GM21423 (cell line): ENCODE data around the gene PIK3AP1.
"Not testable (repeated sequence)": the region's sequence is repeated elsewhere in the genome, so short reads cannot be mapped to it uniquely, and the experiment has no call there.

Source experiments
- ATAC-seq: cut with Tn5 transposase; IDR thresholded peaks from one replicate; pipeline ENCODE4 v1.9.1; 2021; ENCODE audit warnings: mild to moderate bottlenecking, moderate library complexity; ENCODE audit not compliant: unreplicated experiment

Gene PIK3AP1

DNA sequence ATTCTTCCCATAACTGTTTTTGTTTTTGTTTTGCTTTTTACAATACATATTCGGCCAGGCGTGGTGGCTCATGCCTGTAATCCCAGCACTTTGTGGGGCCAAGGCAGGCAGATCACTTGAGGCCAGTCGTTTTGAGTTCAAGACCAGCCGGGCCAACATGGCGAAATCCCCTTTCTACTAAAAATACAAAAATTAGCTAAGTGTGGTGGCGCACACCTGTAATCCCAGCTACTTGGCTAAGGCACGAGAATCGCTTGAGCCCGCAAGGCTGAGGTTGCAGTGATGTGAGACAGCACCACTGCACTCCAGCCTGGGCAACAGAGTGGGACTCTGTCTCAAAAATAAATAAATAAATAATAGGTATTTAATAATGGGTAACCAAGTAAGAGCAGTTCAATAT is 135.8 kb downstream of the PIK3AP1 start:
- ATAC-seq = no peak

DNA sequence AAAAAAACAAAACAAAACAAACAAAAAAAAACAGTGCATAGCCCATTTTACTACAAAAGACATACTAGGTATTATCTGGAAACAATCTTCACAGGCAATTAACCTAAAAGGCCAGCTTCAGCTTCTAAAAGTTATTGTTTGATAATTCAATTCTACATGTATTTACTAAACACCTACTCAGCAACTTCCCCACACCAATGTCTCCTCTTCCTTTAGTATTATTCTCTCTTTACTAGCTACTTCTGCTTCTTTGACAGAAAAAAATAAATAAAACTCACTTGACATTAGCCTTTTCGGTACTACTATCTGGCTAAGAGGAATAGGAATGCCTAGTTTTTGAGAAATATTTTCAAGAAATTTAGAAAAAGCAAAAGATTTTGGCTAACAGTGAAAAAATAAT is 136.3 kb downstream of the PIK3AP1 start:
- no peak for ATAC-seq

DNA sequence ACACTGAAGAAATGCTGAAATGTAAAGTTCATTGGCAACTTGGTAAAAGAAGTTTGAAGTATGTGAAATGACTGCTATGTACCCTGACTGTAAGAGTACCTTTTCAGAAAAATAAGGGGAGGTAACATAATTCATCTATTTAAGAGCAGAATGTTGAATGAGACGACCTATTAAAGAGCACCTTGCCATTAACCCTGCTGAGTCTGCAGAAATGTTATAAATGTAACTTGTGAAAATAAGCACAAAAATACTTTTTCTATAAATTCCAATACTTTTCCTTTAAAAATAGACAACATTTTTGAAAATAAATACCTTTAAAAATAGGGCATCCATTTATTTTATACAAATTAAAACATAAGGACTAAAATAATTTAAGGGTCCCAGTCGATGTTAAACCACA is 141.2 kb downstream of the PIK3AP1 start:
- no peak for ATAC-seq

DNA sequence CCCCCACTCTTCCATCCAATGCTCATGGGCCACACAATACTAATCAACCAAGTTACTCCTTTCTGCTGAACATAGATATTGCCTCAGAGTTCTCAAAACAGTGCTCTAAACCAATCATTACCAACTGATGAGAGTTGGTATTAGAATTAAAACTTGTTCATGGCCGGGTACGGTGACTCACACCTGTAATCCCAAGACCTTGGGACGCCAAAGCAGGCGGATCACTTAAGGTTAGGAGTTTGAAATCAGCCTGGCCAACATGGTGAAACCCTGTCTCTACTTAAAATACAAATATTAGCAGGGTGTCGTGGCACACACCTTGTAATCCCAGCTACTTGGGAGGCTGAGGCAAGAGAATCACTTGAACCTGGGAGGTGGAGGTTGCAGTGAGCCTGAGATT is 141.7 kb downstream of the PIK3AP1 start:
- no peak for ATAC-seq

DNA sequence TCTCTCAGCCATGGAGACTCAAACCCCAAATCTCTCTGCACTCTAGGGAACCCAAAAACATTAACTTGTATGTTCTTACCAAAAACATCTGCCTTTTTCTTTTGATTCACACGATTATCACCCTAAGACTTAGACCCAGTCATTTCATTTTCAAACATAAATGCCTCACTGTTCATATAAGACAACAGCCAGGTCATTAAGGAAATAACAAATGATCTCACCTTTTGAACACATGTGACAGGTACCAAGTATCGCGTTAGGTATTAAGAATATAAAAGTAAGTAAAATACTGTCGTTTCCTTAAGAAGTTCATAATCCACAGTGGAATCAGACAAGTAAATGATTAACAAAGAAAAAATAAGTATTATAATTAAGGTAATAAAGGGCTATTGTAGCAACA is 142.3 kb downstream of the PIK3AP1 start:
- no peak for ATAC-seq

DNA sequence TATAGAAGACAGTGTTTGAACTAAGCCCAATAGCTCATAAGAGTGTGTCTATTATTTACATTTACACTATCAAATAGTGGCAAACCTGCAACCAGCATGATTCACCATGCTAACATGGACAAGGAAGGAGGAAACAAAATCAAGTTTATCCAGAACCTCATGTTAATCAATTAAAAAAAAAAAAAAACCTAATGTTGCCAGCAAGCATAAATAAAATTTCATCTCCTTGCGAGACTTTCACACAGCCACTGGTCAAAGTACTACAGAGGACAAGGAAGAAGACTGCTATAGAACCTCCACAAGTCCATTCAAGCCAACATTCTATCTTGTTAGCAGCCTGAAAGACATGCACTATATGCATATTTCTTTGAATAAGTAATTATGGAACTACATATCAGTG is 143.2 kb downstream of the PIK3AP1 start:
- ATAC-seq = no peak

DNA sequence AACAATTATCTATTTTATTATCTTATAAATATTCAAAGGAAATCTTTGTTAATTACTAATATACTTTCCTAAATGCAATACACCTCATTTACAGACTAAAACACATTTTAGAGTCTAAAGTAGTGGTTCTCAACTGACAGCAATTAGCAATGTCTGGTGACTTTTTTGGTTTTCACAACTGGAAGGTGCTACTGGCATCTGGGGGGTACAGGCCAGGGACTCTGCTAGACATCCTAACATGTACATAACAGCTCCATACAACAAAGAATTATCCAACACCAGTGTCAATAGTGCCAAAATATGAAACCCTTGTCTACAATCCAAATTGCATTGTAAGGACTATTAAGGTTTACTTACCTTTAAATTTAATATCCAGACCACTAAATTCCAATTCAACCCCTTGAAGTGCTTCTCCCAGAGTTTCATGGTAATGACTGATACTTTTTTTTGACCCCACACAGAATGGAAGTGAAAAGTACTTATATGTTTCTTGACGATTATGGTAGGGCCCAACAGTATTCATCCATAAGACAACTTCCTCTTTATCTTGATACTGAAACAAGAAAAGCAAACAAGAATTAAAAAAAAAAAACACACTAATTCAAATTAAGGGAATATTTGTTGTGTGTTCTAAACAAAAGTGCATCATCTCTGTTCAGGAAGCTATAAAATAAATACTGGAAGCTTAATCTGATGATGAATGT is 143.9 kb downstream of the PIK3AP1 start:
- ATAC-seq = no peak

DNA sequence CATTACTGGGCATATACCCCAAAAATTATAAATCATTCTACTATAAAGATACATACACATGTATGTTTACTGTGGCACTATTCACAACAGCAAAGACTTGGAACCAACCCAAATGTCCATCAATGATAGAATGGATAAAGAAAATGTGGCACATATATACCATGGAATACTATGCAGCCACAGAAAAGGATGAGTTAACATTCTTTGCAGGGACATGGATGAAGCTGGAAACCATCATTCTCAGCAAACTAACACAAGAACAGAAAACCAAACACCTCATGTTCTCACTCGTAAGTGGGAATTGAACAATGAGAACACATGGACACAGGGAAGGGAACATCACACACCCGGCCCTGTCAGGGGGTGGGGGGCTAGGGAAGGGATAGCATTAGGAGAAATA is 145.8 kb downstream of the PIK3AP1 start:
- not testable (repeated sequence) for ATAC-seq

DNA sequence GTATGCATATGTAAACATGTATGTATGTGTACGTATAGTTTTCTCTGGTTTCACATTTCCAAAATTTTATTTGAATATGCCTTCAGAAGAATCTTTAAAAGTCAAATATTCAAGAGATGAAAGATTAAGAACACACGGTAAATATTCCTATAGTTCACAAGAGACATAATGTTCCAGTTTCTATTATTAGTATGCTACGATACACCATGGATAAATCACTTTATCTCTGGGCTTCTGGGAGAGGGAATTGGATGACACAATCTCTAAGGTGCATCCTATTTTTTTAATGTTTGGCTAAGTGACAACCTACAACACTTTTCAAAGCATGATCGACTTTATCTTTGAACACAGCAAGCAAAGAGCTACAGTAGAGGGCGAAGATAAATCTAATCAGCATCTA is 147.3 kb downstream of the PIK3AP1 start:
- ATAC-seq = no peak

DNA sequence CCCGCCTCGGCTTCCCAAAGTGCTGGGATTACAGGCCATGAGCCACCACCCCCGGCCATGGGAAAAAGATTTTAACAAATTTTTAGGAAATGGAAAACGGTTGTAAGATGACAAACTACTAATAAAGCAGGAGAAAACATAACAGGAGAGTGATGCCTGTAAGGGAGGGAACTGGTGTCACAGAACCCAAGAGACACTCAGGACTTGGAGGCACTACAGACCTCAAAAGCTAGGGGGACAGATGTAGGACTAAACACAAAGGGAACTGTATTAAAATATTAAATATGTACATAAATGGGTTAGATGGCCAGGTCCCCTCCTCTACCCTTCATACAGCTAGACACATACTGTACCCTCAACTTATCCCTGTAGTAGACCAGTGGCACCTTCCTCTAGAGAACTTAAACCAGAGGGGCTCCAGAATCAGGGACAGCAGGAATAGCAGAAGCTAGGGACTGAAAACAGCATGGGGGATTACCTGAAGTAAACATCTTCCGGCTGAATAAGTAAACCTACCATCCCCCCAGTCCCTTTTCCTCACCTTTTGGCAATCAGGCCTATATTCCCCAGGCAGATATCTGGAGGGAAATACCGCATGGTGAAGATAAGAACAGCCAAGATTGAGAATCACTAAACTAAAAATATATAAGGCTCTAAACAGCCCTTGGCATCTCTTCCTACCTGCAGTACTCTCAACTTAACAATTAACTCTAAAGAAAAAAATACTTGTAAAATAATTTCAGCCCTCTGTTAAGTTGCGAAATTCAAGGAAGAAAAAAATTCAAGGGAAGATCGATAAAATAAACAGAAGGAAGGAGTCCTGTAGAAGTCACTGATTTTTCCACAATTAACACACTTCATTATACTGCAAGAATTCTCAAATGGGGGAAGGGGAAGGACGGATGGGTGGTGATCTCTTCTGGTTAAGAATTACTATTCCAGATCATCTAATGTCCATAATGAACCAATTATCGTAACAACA is 149.0 kb downstream of the PIK3AP1 start:
- ATAC-seq = no peak

DNA sequence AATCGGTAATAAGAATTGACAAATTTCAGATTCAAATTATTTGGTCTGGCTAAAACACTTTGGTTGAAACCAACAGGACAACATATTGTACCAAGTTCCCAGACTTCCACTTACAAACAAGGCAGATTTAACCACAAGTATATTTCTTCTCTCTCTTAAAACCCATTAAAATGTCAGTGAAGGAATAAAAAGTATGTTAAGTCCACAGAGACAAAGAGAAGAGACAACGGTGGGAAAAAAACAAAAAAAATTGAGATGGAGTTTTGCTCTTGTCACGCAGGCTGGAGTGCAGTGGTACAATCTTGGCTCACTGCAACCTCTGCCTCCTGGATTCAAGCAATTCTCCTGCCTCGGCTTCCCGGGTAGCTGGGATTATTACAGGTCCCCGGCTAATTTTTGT is 149.8 kb downstream of the PIK3AP1 start:
- ATAC-seq = no peak

DNA sequence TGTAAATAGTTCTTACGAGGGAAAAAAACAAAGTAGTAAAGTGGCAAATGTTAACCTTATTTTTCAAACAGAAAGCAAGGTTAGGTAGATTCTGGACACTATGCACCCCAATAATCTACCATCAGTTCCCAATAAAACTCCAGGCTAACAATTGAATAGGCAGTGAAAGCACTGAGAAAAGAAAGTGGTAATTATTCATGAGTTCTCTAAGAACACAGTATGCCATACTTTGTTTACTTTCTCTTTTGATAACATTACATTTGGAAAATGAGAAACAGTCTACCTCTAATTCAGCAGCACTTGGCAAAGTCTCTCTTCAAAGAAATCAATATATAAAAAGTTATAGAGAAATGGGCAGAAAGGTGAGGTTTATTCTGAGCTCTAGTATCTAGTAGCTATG is 151.9 kb downstream of the PIK3AP1 start:
- no peak for ATAC-seq

DNA sequence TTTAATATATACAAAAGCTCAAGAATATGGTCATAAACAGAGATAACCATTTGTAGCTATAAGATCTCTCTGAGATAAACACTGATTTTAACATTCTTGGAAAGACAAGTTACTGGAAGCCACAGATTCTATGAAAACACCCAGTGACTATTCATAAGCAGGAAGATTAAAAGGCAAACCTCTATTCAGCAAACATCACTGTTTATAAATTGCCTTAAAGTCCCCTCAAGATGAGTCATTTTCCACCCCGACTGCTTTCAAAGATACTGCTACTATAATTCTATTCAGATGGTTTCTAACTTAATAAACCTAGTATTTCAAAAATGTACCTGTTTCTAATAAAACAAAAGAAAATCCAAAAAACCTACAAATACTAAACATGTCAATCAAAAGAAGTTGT is 154.5 kb downstream of the PIK3AP1 start:
- ATAC-seq = no peak

DNA sequence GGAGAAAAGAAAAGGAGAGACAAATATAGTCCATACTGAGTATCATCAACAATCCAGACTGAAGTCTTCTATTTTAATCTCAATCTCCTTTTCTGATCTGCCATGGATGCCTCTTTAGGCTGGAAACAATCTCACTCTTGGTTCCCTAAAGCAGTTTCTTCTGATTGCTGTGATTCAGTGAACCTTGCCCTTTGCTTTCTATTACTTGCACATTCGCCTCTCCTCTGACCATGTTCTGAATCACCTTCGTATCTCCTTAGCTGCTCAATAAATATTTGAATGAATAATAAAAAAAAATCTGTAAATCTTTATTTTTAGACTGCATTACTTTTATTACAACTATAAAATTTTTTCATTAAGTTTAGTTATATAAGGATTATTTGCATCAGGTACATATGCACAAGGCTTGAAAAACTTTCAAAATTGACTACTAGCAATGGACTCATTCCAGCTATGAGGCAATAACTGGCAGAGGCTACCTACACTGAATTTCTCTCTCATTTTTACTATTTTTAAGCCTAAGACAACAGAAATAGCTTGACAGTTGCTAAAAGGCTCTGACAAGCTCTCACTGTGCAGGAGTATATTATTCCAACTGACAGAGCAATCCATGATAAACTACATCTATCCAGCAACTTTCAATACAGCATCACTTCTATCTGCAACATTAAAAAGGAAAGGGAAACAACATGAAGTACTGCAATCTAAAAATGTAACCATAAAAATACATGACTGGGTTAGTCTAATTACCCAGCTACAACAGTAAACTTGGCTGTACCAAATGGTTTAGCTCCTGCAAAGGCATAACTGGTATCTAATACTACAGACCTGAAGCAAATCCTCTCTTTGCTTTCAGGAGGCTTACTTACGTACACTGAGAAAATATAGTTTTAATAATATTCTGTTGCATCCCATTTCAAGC is 159.1 kb downstream of the PIK3AP1 start:
- ATAC-seq = no peak

DNA sequence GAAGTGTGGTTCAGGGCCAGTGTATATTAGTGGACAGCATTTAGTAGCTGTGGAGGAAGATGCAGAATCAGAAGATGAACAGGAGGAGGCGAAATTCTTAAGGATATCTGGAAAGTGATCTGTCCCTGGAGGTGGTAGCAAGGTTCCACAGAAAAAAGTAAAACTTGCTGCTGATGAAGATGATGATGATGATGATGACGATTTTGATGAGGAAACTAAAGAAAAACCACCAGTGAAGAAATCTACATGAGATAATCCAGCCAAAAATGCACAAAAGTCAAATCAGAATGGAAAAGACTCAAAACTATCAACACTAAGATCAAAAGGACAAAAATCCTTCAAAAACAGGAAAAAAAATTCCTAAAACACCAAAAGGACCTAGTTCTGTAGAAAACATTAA is 159.8 kb downstream of the PIK3AP1 start:
- no peak for ATAC-seq

DNA sequence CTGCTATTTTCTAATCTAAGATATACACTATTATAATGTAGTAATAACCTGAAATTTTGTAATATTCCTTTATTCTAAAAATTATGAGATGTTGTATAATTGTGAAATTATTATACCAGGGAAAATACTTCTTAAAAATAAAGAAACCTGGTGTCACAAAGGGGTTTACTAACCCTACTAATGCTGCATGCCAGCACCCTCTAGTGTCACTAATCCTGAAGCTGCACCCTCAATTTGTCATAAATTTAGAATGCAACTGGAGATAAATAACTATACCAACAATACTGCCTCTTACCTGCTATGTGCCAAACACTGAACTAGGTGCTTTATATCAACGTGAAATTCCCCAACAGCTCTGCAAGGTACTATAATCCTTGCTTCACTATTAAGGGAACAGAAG is 164.3 kb downstream of the PIK3AP1 start:
- ATAC-seq = no peak

DNA sequence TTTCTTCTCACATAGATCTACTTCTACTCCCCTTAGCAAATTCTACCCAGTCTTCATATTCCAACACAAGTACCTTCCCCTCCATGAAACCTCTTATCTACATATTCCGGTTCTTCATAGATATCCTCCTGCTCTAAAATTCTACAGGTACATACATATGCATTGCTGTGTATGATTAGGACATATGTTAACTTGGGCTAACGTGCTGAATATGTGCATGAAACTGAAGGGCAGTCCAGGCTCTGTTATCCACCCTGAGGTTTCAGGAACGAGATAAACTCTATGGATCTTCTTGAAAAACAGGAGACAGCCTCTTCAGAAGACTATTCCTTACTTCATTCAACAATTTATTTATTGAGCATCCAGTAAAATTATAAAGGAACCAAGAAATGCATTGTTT is 165.0 kb downstream of the PIK3AP1 start:
- no peak for ATAC-seq

DNA sequence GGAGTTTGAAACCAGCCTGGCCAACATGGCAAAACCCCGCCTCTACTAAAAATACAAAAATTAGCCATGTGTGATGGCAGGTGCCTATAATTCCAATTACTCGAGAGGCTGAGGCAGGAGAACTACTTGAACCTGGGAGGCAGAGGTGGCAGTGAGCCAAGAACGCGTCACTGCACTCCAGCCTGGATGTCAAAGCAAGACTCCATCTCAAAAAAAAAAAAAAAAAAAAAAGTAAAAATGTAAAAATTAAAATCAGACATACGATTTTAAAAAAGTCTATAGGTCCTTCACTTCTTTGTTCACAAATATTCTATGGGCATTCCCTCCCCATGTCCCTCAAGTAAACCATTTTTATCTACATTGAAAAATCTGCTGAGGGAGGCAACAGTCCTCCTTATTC is 171.7 kb downstream of the PIK3AP1 start:
- no peak for ATAC-seq

DNA sequence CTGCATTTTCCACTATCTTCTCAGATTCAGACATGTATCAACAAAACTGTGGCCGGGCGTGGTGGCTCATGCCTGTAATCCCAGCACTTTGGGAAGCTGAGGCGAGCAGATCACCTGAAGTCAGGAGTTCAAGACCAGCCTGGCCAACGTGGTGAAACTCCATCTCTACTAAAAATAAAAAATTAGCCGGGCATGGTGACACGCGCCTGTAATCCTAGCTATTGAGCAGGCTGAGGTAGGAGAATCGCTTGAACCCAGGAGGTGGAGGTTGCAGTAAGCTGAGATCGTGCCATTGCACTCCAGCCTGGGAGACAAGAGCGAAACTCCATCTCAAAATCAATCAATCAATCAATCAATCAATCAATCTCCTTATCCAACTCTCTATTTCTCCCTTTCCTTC is 174.8 kb downstream of the PIK3AP1 start:
- ATAC-seq = not testable (repeated sequence)
